HG03439 (cell line): ENCODE results near the gene PSMC6.
"Not testable (repeated sequence)": the region's sequence is repeated elsewhere in the genome, so short reads cannot be mapped to it uniquely, and the experiment has no call there.

Experiments used
- ATAC-seq: cut with Tn5 transposase; IDR thresholded peaks from one replicate; pipeline ENCODE4 v1.9.1; 2021; ENCODE audit warnings: mild to moderate bottlenecking, moderate library complexity; ENCODE audit not compliant: unreplicated experiment

The PSMC6 gene

GRCh38 chr14:52716155-52716554 is 9.2 kb downstream of the PSMC6 start:
- no peak for ATAC-seq

- no peak for ATAC-seq
Observed at GRCh38 chr14:52723514-52724359, 16.7 kb downstream of the PSMC6 start.

- no peak for ATAC-seq
Observed at GRCh38 chr14:52724360-52724644, 17.3 kb downstream of the PSMC6 start.

- ATAC-seq: not testable (repeated sequence)
Observed at GRCh38 chr14:52727509-52727908, 20.5 kb downstream of the PSMC6 start.

GRCh38 chr14:52729035-52729434 is 22.0 kb downstream of the PSMC6 start:
- not testable (repeated sequence) for ATAC-seq

- no peak for ATAC-seq
Observed at GRCh38 chr14:52729585-52729924, 22.6 kb downstream of the PSMC6 start.

GRCh38 chr14:52729925-52730708 is 23.1 kb downstream of the PSMC6 start, which contains the start of gene STYX:
TSS of gene STYX (plus strand) at chr14:52730166. CDS start at chr14:52730475, 309 bp downstream.
- ATAC-seq: peak; percentile 94

- no peak for ATAC-seq
Observed at GRCh38 chr14:52730709-52731111, 23.7 kb downstream of the PSMC6 start.

GRCh38 chr14:52733824-52734223 is 26.8 kb downstream of the PSMC6 start:
- no peak for ATAC-seq

GRCh38 chr14:52735921-52736489 is 29.0 kb downstream of the PSMC6 start:
- ATAC-seq: no peak

- ATAC-seq: no peak
Observed at GRCh38 chr14:52738409-52738808, 31.4 kb downstream of the PSMC6 start.

- ATAC-seq: no peak
Observed at GRCh38 chr14:52740751-52741150, 33.8 kb downstream of the PSMC6 start.

GRCh38 chr14:52741865-52742264 is 34.9 kb downstream of the PSMC6 start:
- ATAC-seq: no peak

- no peak for ATAC-seq
Observed at GRCh38 chr14:52748647-52749292, 41.8 kb downstream of the PSMC6 start.

GRCh38 chr14:52755607-52756316 is 48.8 kb downstream of the PSMC6 start:
- ATAC-seq: no peak

GRCh38 chr14:52759145-52759544 is 52.1 kb downstream of the PSMC6 start:
- ATAC-seq: no peak

- not testable (repeated sequence) for ATAC-seq
Observed at GRCh38 chr14:52762923-52763322, 55.9 kb downstream of the PSMC6 start.

GRCh38 chr14:52767058-52767833 is 60.2 kb downstream of the PSMC6 start:
- ATAC-seq: no peak

GRCh38 chr14:52769887-52770286 is 62.9 kb downstream of the PSMC6 start:
- no peak for ATAC-seq

- no peak for ATAC-seq
Observed at GRCh38 chr14:52776816-52777215, 69.8 kb downstream of the PSMC6 start.
